Brain microvascular endothelial cell (primary cell): ENCODE results near the gene ACP1.
A peak's percentile ranks its signal among the peaks of the same experiment; 100 is the strongest.

ENCODE experiments used
- DNase-seq: peaks from one replicate; pipeline ENCODE4 v3.0.0-alpha.2; 2020
- H3K27ac ChIP-seq: fragments of 250-450 bp; sonication (Bioruptor Pico); 2 replicates; pipeline ENCODE4 v1.5.1; 2020; ENCODE audit warnings: mild to moderate bottlenecking, moderate library complexity
- H3K27me3 ChIP-seq: fragments of 250-450 bp; sonication (Bioruptor Pico); replicated peaks from 2 replicates; pipeline ENCODE4 v1.5.1; 2020; ENCODE audit warnings: mild to moderate bottlenecking
- H3K36me3 ChIP-seq: fragments of 250-450 bp; sonication (Bioruptor Pico); replicated peaks from 2 replicates; pipeline ENCODE4 v1.5.1; 2020; ENCODE audit warnings: mild to moderate bottlenecking
- H3K4me3 ChIP-seq: 2 replicates; pipeline ENCODE4 v1.5.1; 2011; ENCODE audit warnings: low read depth, mild to moderate bottlenecking, control low read depth, low read length, moderate library complexity
- in situ Hi-C: cut with HindIII; loops from 2 replicates; pipeline ENCODE4 v1.10.0; 2017; ENCODE audit warnings: low sequenced_read_pairs, low pct_ligation_motif_present
- TF ChIP-seq, protein P1 (sequence below): IDR thresholded peaks from 2 replicates; pipeline ENCODE4 v1.5.1; 2011; ENCODE audit warnings: low read depth, mild to moderate bottlenecking, moderate library complexity, low read length, control low read depth, inconsistent platforms; ENCODE audit errors: missing control alignments

Gene ACP1

DNA sequence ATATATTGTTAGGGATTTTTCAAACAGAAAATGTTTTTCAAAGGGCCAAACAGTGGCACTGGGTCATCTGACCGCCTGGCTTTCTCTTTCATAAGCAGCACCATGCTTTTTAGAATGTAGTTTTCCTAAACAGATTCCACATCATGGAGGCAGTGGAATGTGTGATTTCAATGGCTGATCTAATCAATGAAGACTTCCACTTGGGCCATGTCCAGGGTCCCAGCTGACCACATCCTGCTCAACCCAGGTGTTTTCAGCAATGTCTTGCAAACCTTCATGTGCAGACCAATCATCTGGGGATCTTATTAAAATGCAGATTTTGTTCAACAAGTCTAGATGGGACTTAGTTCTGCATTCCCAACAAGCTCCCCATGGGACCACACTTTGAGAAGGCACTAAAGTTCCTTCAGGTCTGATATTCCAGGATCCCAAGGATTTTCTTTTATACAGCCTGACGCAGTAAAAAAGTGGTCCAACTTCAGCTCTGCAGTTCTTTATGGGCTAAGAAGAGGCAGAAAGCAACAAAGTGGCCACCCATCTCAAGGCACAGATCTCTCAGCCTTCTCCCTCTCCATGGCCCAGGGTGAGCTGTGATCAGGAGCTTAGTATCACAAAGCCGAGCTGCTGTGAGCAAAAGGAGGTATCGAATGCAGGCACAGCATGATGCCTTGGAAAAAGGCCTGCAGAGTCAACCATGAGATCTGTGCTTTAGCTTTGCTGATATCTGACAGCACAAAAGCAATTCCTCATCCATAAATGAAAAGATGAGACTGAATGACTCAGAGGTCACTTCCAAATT is 19.4 kb downstream of the ACP1 start:
- in situ Hi-C loops = no loop called here
- TF ChIP-seq, protein P1, sequence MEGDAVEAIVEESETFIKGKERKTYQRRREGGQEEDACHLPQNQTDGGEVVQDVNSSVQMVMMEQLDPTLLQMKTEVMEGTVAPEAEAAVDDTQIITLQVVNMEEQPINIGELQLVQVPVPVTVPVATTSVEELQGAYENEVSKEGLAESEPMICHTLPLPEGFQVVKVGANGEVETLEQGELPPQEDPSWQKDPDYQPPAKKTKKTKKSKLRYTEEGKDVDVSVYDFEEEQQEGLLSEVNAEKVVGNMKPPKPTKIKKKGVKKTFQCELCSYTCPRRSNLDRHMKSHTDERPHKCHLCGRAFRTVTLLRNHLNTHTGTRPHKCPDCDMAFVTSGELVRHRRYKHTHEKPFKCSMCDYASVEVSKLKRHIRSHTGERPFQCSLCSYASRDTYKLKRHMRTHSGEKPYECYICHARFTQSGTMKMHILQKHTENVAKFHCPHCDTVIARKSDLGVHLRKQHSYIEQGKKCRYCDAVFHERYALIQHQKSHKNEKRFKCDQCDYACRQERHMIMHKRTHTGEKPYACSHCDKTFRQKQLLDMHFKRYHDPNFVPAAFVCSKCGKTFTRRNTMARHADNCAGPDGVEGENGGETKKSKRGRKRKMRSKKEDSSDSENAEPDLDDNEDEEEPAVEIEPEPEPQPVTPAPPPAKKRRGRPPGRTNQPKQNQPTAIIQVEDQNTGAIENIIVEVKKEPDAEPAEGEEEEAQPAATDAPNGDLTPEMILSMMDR = no peak

DNA sequence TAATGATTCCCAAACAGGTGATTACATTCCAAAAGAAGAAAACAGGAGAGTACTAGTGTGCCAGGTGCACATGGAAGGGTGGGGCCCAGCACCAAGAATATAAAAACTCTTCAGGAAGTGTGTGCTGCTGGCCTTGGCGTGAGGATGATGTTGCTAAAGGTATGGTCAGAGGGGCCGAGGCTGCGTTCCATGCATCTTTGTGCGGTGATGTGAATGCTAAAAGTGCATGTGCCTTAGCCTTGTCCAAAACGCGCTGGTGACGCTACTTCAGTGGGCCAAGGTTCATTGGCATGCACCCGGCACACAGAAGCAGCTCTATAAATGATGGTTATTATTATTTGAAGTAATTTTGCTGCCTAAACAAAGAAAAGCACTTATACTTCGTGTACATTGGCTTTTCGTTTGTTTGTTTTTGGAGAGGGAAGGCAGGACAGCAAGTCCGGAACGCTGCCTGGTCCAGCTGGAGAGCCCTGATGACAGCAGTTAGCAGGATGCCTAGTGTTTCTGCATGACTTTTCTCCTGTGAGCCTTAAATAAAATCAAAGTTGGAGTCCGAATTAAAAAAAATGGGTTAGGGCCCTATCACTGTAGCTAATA is 20.2 kb downstream of the ACP1 start:
- Histone ChIP-seq H3K36me3 (peaks cover 19% of the 10 kb centered on the region), H3K4me3 (no peak overlapping the region), H3K27me3 (peaks cover 16% of the 10 kb centered on the region), H3K27ac (peak overlapping the region; percentile 7)
- no peak for DNase-seq
- TF ChIP-seq, protein P1 = no peak
- in situ Hi-C loops = no loop called here

More for the DNA sequence above, 19.4 kb downstream of the ACP1 start:
- no peak for DNase-seq
- no peak overlapping the region for H3K4me3 ChIP-seq
- H3K27me3 ChIP-seq = peaks cover 8% of the 10 kb centered on the region
- no peak overlapping the region for H3K27ac ChIP-seq
- H3K36me3 ChIP-seq = peaks cover 21% of the 10 kb centered on the region

DNA sequence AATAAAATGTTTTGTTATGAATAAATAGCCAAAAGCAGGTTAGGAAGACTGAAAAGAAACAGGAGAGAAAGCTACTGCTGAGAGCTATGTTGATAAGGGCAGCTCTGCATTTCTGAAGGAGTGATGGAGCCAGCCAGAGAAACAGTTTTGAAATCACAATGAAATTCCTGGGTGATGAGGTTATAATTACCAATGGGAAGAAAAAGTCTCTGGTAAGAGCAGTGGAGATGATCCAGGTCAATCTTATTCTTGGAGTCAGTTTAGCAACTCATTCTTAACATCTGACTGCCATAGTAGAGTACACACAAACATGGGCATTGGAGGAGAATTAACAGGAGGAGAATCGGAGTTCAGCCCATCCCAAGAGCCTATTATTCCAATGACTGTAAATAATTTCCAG is 20.8 kb downstream of the ACP1 start:
- in situ Hi-C loops = no loop called here
- peak; percentile 64 for DNase-seq
- Histone ChIP-seq H3K4me3 (no peak overlapping the region), H3K27me3 (peaks cover 16% of the 10 kb centered on the region), H3K36me3 (peaks cover 14% of the 10 kb centered on the region), H3K27ac (peak overlapping the region; percentile 7)
- TF ChIP-seq, protein P1 = no peak

DNA sequence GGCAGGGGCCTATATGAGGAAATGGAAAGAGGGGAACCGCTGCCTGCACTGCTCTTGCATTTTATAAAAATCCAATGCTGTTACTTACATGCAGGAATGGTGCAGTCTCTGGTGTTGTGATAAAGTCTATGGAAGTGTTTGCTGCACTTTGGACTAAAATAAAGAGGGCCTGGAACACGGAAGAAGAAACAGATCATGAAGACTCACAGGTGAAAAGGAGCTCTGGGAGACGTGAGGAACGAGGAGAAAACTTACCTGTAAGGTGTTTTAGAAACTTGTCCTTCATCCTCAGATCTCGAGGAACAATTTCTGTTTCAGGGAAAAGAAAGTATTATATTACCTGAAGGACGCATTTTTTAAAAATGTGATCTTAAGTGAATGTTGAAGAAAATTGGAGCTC is 21.3 kb downstream of the ACP1 start:
- TF ChIP-seq, protein P1 = no peak
- Histone ChIP-seq H3K27ac (no peak overlapping the region), H3K27me3 (peaks cover 16% of the 10 kb centered on the region), H3K36me3 (peaks cover 11% of the 10 kb centered on the region), H3K4me3 (no peak overlapping the region)
- no peak for DNase-seq
- in situ Hi-C loops = no loop called here

DNA sequence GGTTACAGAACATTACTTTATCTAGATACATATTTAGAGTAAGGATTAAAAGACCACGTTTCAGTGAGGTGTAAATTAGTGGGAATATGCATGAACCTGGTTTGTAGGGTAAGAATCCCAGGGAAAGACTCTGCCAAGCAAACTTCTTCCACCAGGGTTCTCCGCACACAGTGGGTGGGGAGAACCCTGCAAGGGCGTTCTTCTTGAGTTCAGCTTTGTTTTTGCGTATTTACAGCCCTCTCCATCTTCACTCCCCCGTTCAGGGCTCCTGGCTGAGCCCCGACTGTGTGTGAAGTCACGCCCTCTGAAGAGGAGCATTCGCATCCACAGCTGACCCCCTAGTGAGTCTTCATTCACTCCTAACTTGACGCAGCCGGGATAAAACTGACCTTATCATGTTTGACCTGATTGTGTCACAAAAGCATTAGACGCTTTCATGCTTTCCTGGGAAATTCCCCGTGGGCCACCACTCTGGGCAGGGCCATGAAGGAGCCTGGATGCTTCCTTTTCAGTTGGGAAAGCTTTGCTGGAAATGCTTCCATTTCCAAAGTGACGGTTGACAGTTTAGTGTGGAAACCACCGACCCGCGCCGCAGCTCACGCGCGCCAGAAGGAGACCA is 22.1 kb downstream of the ACP1 start:
- Histone ChIP-seq H3K27ac (no peak overlapping the region), H3K36me3 (peaks cover 5% of the 10 kb centered on the region), H3K27me3 (peaks cover 16% of the 10 kb centered on the region), H3K4me3 (peak overlapping the region; percentile 9)
- DNase-seq = no peak
- in situ Hi-C loops = no loop called here
- TF ChIP-seq, protein P1 = no peak
